Stimulated activated naive CD4-positive, alpha-beta T cell (primary cell): ENCODE results near the gene MORN5.

Experiments
- DNase-seq, 6 experiments: peaks; one replicate each; lab custom pipeline; 2025; lab: John Stamatoyannopoulos, UW

Gene MORN5

DNA sequence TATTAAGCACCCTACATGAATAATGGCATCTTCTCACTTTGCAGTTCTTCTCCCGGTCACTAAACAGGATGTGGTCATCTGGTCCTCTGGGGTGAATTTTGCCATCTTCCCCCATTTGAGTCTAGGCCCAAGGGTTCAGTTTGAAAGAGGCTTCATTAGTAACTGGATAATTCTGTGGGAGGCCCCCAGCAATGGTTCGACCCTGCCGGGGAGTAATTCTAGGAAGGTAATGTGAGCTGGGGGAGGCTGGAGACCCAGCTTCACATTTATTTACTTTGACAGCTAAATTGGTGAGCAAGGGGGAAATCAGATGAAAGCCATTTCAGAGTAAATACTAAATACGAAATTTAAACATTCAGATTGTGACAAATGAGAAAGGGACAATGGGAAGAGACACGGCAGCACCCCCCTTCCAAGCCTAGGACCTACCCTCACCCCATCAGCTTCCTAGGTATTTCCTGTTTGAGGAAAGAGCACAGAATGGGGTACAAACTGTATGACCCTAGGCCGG lies 73.1 kb downstream of the MORN5 start:
- DNase-seq = no peak

DNA sequence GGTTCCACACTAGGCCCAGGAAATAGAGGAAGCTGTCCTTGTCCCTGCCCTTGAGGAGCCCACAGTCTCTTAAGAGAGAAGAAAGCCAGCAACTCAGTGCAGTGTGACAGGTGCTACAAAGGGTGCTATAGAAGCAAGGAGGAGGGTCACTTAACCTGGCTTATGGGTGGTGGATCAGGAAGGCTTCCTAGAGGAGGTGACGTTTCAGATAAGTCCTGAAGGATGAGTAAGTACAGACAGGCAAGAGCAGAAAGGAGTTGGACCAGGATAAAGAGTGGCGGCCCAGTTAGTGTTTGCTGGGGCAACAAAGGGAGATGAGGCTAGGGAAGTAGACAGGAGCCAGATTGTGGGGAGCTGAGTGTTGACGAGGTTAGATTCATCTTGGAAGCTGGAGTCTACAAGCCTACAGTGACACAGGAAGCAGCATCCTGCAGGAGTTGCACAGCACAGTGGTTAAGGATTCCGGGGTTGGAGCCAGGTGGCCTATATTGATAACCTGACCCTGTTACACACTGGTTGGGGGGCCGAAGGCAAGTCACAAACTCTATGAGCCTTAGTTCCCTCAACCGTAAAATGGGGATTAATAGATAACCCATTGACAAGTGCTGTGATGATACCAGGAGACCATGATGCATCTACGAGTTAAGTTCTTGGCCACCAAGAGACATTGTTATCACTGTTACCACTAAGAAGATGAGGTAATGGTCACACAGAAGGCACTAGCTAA lies 74.5 kb downstream of the MORN5 start:
- DNase-seq = no peak

DNA sequence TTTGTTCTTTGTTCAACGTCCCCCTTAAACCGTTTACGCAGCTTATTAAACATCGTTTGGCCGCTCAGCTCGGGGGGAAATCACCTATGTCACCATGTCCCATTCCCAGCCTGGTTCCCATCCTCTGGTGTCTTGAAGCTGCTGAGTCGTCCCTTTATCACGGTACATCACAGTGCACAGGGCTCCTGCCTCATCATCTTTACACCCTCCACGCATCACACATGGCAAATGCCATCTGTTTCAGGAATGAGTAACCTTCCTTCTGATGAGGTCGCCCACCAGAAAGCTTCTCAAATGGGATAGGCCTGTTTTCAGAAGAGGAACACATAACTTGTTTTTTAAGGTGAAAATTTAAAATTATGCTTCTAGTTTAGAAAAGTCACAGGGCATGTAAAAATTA lies 77.0 kb downstream of the MORN5 start:
- no peak for DNase-seq

DNA sequence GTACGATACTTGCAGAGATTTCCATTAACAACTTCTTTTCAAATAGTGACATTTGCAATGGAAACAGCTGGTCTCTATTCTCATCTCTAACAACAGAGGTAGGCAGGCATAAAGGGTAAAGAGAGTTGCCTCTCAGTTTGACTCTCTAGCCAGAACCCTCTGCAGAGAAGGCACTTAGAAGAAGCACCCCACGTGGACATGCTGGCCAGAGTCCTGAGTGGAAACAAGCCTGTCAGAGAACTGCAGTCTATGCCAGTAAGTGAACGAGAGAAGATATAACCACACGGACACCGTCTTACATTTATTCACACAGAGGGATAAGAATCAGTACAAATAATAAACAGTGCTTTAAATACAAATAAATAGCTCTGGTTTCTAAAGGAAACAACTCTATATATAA lies 80.0 kb downstream of the MORN5 start:
- no peak for DNase-seq

DNA sequence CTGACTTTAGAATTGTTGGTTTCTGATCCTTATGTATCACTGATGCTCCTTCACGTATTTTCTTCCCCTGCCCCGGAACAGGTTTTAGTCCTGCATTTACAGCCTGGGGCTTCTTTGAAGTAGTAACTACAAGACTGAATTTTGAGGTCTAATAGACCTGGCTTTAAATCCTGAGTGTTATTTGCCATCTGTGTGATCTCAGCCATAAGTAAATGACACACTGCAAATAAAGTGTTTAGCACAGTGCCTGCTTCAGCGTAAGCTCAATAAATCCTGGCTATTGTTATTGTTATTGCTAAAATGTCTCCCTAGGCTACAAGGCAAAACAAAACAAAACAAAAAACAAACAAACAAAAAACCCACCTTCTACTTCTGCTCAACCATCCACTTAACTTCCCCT lies 84.6 kb downstream of the MORN5 start:
- DNase-seq = no peak

DNA sequence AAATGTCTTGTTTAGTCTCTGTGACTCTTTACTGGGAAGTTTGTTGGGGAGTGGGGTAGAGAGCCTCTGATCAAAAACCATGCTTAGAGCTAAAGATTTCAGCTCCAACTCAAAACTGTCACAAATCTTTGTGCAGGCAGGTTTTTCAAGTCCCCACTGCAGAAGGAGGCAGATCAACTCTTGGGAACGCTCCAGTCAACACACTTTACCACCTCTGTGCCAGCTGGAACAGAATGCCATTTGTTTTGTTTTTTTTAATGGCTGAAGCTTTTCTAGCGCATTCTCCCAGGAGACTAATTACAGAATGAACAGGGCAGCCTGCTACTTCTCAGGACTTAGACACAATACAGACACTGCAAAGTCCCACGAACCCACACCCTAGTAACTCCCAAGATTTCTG lies 87.0 kb downstream of the MORN5 start:
- no peak for DNase-seq

DNA sequence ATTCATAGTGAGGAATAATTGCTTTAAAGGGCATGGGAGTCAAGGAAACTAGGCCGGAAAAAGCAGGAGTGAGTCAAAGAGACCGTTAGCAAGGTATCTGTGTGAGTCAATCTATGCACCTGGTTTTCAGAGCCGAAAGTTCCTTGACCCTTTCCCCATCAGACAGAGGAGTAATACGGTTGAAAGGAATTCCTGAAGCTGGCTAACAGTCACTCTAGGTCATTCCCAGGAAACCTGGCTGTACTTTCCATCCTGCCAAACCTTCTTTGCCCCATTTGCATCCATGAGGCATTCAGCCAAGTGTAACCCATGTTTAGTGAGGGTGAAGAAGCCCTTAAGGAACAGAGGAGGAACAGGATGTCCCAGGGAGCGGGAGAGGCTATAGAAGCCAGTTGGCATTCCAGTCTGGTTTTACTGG lies 88.7 kb downstream of the MORN5 start:
- no peak for DNase-seq
